Mesenchymal stem cell (in vitro differentiated cells and primary cell): ENCODE results near the gene MRPL49.
"Not testable (repeated sequence)": the region's sequence is repeated elsewhere in the genome, so short reads cannot be mapped to it uniquely, and the experiment has no call there.

Experiments used
- DNase-seq: peaks from one replicate; pipeline ENCODE4 v3.0.0-alpha.2; 2013
- H2AFZ ChIP-seq: one replicate; pipeline ENCODE4 v1.6.1; 2013; ENCODE audit warnings: low read depth, mild to moderate bottlenecking, control low read depth, inconsistent platforms, low read length, moderate library complexity
- H2AK5ac ChIP-seq: 2 replicates; pipeline ENCODE4 v1.6.1; 2013; ENCODE audit warnings: low read length, moderate library complexity, mild to moderate bottlenecking, inconsistent platforms; ENCODE audit not compliant: severe bottlenecking
- H2BK120ac ChIP-seq: one replicate; pipeline ENCODE4 v1.6.1; 2013; ENCODE audit warnings: low read depth, mild to moderate bottlenecking, inconsistent platforms, low read length, moderate library complexity
- H2BK12ac ChIP-seq, 2 experiments: one replicate each; pipeline ENCODE4 v1.6.1; 2013; ENCODE audit warnings: inconsistent platforms in 2 of 2, low read length in 2 of 2, mild to moderate bottlenecking in 2 of 2, moderate library complexity in 2 of 2, control low read depth in 1 of 2
- H2BK15ac ChIP-seq: one replicate; pipeline ENCODE4 v1.6.1; 2013; ENCODE audit warnings: mild to moderate bottlenecking, low read depth, inconsistent platforms; ENCODE audit not compliant: poor library complexity, severe bottlenecking
- H2BK5ac ChIP-seq: 2 replicates; pipeline ENCODE4 v1.6.1; 2013; ENCODE audit warnings: low read depth, mild to moderate bottlenecking, low read length, control low read depth, inconsistent platforms; ENCODE audit not compliant: poor library complexity, severe bottlenecking
- H3K14ac ChIP-seq, 2 experiments: one replicate each; pipeline ENCODE4 v1.6.1; 2013; ENCODE audit warnings: inconsistent platforms in 2 of 2, low read length in 2 of 2, control low read depth in 1 of 2, mild to moderate bottlenecking in 1 of 2, moderate library complexity in 1 of 2
- H3K18ac ChIP-seq, 2 experiments: one replicate each; pipeline ENCODE4 v1.6.1; 2013; ENCODE audit warnings: inconsistent platforms in 2 of 2, low read length in 2 of 2, control low read depth in 1 of 2, low read depth in 1 of 2, mild to moderate bottlenecking in 1 of 2
- H3K23ac ChIP-seq, 2 experiments: one replicate each; pipeline ENCODE4 v1.6.1; 2013; ENCODE audit warnings: inconsistent platforms in 2 of 2, low read length in 2 of 2, mild to moderate bottlenecking in 2 of 2, moderate library complexity in 2 of 2, control low read depth in 1 of 2
- H3K27ac ChIP-seq: 2 replicates; pipeline ENCODE4 v1.5.1; 2013; ENCODE audit warnings: mild to moderate bottlenecking, moderate library complexity, low read length, control low read depth, inconsistent platforms; ENCODE audit not compliant: poor library complexity, severe bottlenecking
- H3K27me3 ChIP-seq, 2 experiments: 2 replicates each; pipeline versions ENCODE4 v1.6.1 to v1.7.0; 2013; ENCODE audit warnings: low read length in 2 of 2, mild to moderate bottlenecking in 2 of 2, moderate library complexity in 2 of 2, control low read depth in 1 of 2, inconsistent platforms in 1 of 2; ENCODE audit not compliant: control insufficient read depth in 1 of 2, insufficient read depth in 1 of 2
- H3K36me3 ChIP-seq, 2 experiments: 2 replicates each; pipeline versions ENCODE4 v1.6.1 to v1.7.0; 2013; ENCODE audit warnings: low read length in 2 of 2, control low read depth in 1 of 2, inconsistent platforms in 1 of 2, low read depth in 1 of 2, mild to moderate bottlenecking in 1 of 2; ENCODE audit not compliant: insufficient read depth in 2 of 2, control insufficient read depth in 1 of 2
- H3K4ac ChIP-seq, 2 experiments: one replicate each; pipeline ENCODE4 v1.6.1; 2013; ENCODE audit warnings: inconsistent platforms in 2 of 2, low read length in 2 of 2, mild to moderate bottlenecking in 2 of 2, moderate library complexity in 2 of 2, control low read depth in 1 of 2, low read depth in 1 of 2
- H3K4me1 ChIP-seq: 2 replicates; pipeline ENCODE4 v1.6.1; 2013; ENCODE audit warnings: low read depth, low read length, control low read depth; ENCODE audit not compliant: control insufficient read depth, insufficient read depth
- H3K4me2 ChIP-seq: 2 replicates; pipeline ENCODE4 v1.6.1; 2013; ENCODE audit warnings: low read length, mild to moderate bottlenecking, inconsistent platforms; ENCODE audit not compliant: poor library complexity, severe bottlenecking
- H3K4me3 ChIP-seq, 2 experiments: 2 replicates each; pipeline versions ENCODE4 v1.5.1 to v1.7.0; 2013; ENCODE audit warnings: low read length in 2 of 2, mild to moderate bottlenecking in 2 of 2, control low read depth in 1 of 2, low read depth in 1 of 2; ENCODE audit not compliant: insufficient read depth in 1 of 2
- H3K79me1 ChIP-seq: replicated peaks from 2 replicates; pipeline ENCODE4 v1.6.1; 2013; ENCODE audit warnings: mild to moderate bottlenecking, control low read depth, low read length, inconsistent platforms; ENCODE audit not compliant: poor library complexity, severe bottlenecking
- H3K9ac ChIP-seq: 2 replicates; pipeline ENCODE4 v1.7.0; 2013; ENCODE audit warnings: mild to moderate bottlenecking, low read length, moderate library complexity
- H3K9me3 ChIP-seq: 2 replicates; pipeline ENCODE4 v1.7.0; 2013; ENCODE audit warnings: mild to moderate bottlenecking, low read length; ENCODE audit not compliant: control insufficient read depth
- H4K8ac ChIP-seq: one replicate; pipeline ENCODE4 v1.6.1; 2013; ENCODE audit warnings: inconsistent platforms, mild to moderate bottlenecking, low read length, moderate library complexity
- H4K91ac ChIP-seq: one replicate; pipeline ENCODE4 v1.6.1; 2013; ENCODE audit warnings: mild to moderate bottlenecking, low read length, inconsistent platforms
- WGBS: methylation state at CpG from one replicate; pipeline ENCODE4 v1.1.7; 2013; ENCODE audit warnings: mixed read lengths; 5-methylcytosine and 5-hydroxymethylcytosine counted together

MRPL49 gene

DNA sequence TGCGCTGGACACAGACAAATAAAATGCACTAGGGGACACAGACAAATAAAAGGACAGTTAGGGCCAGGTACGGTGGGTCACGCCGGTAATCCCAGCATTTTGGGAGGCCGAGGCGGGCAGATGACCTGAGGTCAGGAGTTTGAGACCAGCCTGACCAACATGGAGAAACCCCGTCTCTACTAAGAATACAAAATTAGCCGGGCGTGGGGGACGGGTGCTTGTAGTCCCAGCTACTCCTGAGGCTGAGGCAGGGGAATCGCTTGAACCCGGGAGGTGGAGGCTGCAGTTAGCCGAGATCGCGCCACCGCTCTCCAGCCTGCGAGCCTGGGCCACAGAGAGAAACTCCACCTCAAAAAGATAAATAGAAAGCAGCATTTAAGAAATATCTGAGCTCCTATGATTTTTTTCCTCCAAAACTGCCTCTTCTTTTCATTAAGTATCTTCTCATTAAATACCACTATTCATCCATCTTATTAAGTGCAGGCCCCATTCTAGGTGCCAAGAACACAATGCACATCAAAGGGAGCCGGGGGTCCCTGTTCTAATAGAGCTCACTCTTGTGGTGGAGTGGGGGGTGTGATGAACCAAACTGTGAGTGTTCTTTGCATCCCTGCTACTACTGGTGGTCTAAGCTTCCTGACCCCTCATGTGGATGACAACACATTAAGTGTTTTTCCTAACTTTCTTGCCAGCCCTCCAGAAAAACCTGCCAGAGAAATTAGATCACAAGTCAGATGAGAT, 3.9 kb upstream of the MRPL49 start:
- peak overlapping the region; percentile 98 for H3K9ac ChIP-seq
- peaks cover 20% of the 10 kb centered on the region for H3K79me1 ChIP-seq
- H3K27me3 ChIP-seq: no peaks in the 10 kb centered on the region
- no peak overlapping the region for H3K14ac ChIP-seq
- H2BK15ac ChIP-seq: no peak overlapping the region
- H3K27ac ChIP-seq: no peak overlapping the region
- no peak overlapping the region for H2AK5ac ChIP-seq
- no peak for DNase-seq
- no peak overlapping the region for H2BK5ac ChIP-seq
- H2AFZ ChIP-seq: no peak overlapping the region
- H3K4me2 ChIP-seq: no peak overlapping the region
- no peaks in the 10 kb centered on the region for H3K9me3 ChIP-seq
- no peak overlapping the region for H3K23ac ChIP-seq
- H3K4me1 ChIP-seq: peaks cover 31% of the 10 kb centered on the region
- peaks cover 50 to 53% of the 10 kb centered on the region in 2 experiments for H3K36me3 ChIP-seq
- no peak overlapping the region for H4K91ac ChIP-seq
- no peak overlapping the region for H2BK120ac ChIP-seq
- no peak overlapping the region for H3K18ac ChIP-seq
- no peak overlapping the region for H4K8ac ChIP-seq
- H3K4me3 ChIP-seq: no peak overlapping the region
- H2BK12ac ChIP-seq: no peak overlapping the region
- H3K4ac ChIP-seq: no peak overlapping the region
- 90% methylated on average over 18 of the region's 18 CpGs for WGBS

DNA sequence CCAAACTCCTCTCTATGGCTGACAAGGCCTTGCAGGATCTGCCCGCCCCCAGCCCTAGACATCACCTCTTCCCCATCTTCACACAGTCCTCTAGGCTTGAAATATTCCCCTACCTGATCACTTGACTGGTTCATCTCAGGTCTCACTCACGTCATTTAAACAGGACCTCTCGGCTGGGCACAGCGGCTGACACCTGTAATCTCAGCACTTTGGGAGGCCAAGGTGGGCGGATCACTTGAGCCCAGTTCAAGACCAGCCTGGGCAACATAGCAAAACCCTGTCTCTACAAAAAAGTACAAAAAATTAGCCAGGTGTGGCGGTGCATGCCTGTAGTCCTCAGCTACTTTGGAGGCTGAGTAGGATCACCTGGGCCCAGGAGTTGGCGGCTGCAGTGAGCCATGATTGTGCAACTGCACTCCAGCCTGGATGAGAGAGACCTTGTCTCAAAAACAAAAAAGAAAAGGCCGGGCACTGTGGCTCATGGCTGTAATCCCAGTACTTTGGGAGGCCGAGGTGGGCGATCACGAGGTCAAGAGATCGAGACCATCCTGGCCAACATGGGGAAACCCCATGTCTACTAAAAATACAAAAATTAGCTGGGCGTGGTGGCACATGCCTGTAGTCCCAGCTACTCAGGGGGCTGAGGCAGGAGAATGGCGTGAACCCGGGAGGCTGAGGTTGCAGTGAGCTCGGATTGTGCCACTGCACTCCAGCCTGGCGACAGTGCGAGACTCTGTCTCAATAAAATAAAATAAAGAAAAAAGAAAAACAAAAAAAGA, 3.0 kb upstream of the MRPL49 start:
- peak overlapping the region; percentile 98 for H3K9ac ChIP-seq
- not testable (repeated sequence) for H3K4ac ChIP-seq, H2AFZ ChIP-seq, H3K23ac ChIP-seq, H3K27me3 ChIP-seq, H2BK5ac ChIP-seq, H3K14ac ChIP-seq, H3K9me3 ChIP-seq, H2AK5ac ChIP-seq, H2BK120ac ChIP-seq, DNase-seq, H3K4me2 ChIP-seq, H3K4me3 ChIP-seq, H3K27ac ChIP-seq, H4K8ac ChIP-seq, H2BK15ac ChIP-seq, H4K91ac ChIP-seq, H2BK12ac ChIP-seq, H3K18ac ChIP-seq
- 95% methylated on average over 18 of the region's 18 CpGs for WGBS
- peaks cover 20% of the 10 kb centered on the region for H3K79me1 ChIP-seq
- peaks cover 51 to 53% of the 10 kb centered on the region in 2 experiments for H3K36me3 ChIP-seq
- H3K4me1 ChIP-seq: peaks cover 27% of the 10 kb centered on the region

DNA sequence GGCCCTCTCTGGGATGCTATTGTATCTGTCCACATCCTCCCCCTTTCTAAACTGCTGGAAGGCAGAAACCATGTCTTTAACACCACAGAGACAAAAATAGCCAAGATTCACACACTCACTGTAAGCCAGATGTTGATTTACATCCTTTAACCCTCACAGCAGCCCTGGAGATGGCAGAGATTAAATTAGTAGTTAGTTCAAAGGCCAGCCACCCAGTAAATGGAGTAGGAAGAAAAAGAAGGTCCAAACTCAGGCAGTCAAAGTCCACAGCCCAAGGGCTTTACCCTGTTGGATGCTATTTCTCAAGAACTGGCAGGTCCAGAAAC, 2.5 kb upstream of the MRPL49 start:
- Histone ChIP-seq H3K27ac (no peak overlapping the region), H4K8ac (no peak overlapping the region), H3K18ac (no peak overlapping the region), H3K79me1 (peaks cover 21% of the 10 kb centered on the region), H2BK15ac (no peak overlapping the region), H2AFZ (no peak overlapping the region), H2BK120ac (no peak overlapping the region), H3K36me3 (peaks cover 48 to 57% of the 10 kb centered on the region in 2 experiments), H3K4ac (no peak overlapping the region), H3K23ac (no peak overlapping the region), H3K4me3 (no peak overlapping the region), H2AK5ac (no peak overlapping the region), H4K91ac (no peak overlapping the region), H2BK12ac (no peak overlapping the region), H3K4me1 (peaks cover 25% of the 10 kb centered on the region), H3K14ac (no peak overlapping the region), H3K4me2 (no peak overlapping the region), H3K27me3 (no peaks in the 10 kb centered on the region), H2BK5ac (no peak overlapping the region), H3K9ac (peak overlapping the region; percentile 98), H3K9me3 (no peaks in the 10 kb centered on the region)
- DNase-seq: no peak

- Histone ChIP-seq H2BK15ac (no peak overlapping the region), H3K23ac (no peak overlapping the region), H3K4me3 (peak overlapping the region in 1 of 2 experiments; percentile 98), H2BK120ac (no peak overlapping the region), H2AFZ (no peak overlapping the region), H2AK5ac (no peak overlapping the region), H3K4ac (no peak overlapping the region), H3K9me3 (no peaks in the 10 kb centered on the region), H3K14ac (no peak overlapping the region), H2BK5ac (no peak overlapping the region), H3K27ac (no peak overlapping the region), H3K79me1 (peaks cover 18% of the 10 kb centered on the region), H2BK12ac (no peak overlapping the region), H3K36me3 (peaks cover 46 to 61% of the 10 kb centered on the region in 2 experiments), H3K9ac (peak overlapping the region; percentile 98), H3K4me1 (peaks cover 16% of the 10 kb centered on the region), H4K8ac (no peak overlapping the region), H3K27me3 (no peaks in the 10 kb centered on the region), H3K18ac (no peak overlapping the region), H3K4me2 (peak overlapping the region; percentile 66), H4K91ac (no peak overlapping the region)
- 80% methylated on average over 2 of the region's 3 CpGs for WGBS
- no peak for DNase-seq
Measured at GRCh38 chr11:65120831-65121230, 1.3 kb upstream of the MRPL49 start.
